ENCODE results near the gene LRRK2. TPM values are rescaled to one million over a fixed set of nuclear protein-coding genes. Genes with fewer than 3 reads are reported as not detected.

LRRK2 gene
- total and polyA plus RNA-seq, 3 donors from 2014 or later: 3.4 to 6.2 (median 5.1) TPM

DNA sequence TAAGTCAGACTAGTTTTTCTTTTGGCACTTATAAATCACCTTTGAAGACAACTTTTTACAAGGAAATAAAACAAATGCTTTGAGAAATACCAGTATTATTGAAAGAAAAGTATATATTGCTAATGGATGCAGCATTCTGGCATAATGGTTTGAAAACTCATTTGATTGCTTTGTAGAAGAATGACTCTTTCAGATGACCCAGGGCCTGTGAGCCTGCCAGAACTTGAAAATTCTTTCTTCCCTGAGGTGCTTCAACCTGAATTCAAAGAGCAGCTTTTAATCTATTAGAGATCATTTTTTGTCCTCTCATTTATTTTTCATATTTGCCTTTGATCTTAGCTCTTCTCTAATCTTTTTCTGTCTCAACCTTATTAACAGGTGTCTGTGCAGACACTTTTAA lies 87.4 kb downstream of the LRRK2 start:
- no peaks in the 10 kb centered on the region for H3K36me3 ChIP-seq (ENCODE audit: low read depth, missing control alignments)
- H3K9me3 ChIP-seq: no peaks in the 10 kb centered on the region
- no peak for DNase-seq
- intact Hi-C loops (cut with DNase I; ENCODE audit: low total_unique reads): no loop called here
- TF ChIP-seq POLR2A (IDR thresholded peaks at IDR 0.05): no peak
- TF ChIP-seq, protein P1, sequence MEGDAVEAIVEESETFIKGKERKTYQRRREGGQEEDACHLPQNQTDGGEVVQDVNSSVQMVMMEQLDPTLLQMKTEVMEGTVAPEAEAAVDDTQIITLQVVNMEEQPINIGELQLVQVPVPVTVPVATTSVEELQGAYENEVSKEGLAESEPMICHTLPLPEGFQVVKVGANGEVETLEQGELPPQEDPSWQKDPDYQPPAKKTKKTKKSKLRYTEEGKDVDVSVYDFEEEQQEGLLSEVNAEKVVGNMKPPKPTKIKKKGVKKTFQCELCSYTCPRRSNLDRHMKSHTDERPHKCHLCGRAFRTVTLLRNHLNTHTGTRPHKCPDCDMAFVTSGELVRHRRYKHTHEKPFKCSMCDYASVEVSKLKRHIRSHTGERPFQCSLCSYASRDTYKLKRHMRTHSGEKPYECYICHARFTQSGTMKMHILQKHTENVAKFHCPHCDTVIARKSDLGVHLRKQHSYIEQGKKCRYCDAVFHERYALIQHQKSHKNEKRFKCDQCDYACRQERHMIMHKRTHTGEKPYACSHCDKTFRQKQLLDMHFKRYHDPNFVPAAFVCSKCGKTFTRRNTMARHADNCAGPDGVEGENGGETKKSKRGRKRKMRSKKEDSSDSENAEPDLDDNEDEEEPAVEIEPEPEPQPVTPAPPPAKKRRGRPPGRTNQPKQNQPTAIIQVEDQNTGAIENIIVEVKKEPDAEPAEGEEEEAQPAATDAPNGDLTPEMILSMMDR (IDR thresholded peaks at IDR 0.05): no peak
- H3K4me3 ChIP-seq: no peak overlapping the region
- no peaks in the 10 kb centered on the region for H3K4me1 ChIP-seq
- no peak overlapping the region for H3K27ac ChIP-seq
- no peaks in the 10 kb centered on the region for H3K27me3 ChIP-seq

DNA sequence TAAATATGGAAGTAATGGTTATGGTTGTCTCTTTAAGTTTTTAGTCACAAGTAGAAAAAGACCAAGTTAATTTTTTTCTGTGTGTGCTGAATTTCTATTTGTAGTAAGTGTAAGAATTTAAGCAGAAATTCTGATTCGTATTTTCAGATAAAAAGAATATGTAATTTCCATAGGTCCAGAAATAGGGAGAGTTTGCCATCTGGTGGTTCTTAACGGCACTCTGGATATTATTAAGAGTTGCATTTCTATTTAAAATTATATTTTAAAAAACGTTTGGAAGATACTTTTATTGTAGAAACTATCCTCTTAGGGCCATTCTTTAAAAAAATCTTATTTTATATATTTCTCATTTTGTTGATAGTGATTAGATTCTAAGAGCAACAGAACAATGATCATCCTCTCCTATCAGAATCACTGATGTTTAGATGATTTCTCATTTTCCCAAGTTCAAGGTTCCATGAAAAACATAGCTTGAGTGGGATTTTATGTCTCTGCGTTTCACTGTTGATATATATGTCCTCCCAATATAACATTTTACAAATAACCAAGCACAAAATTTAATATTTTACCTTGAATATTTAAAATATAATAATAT lies 88.3 kb downstream of the LRRK2 start:
- H3K4me1 ChIP-seq: no peaks in the 10 kb centered on the region
- H3K9me3 ChIP-seq: no peaks in the 10 kb centered on the region
- H3K4me3 ChIP-seq: no peak overlapping the region
- no peak overlapping the region for H3K27ac ChIP-seq
- no peak for DNase-seq
- WGBS, 2 donors: 52 to 58% methylated on average over 4 of the region's 4 CpGs
- intact Hi-C loops (cut with DNase I; ENCODE audit: low total_unique reads): no loop called here
- H3K36me3 ChIP-seq (ENCODE audit: low read depth, missing control alignments): no peaks in the 10 kb centered on the region
- TF ChIP-seq, protein P1 (IDR thresholded peaks at IDR 0.05): no peak
- no peak for TF ChIP-seq POLR2A (IDR thresholded peaks at IDR 0.05)
- H3K27me3 ChIP-seq: no peaks in the 10 kb centered on the region

DNA sequence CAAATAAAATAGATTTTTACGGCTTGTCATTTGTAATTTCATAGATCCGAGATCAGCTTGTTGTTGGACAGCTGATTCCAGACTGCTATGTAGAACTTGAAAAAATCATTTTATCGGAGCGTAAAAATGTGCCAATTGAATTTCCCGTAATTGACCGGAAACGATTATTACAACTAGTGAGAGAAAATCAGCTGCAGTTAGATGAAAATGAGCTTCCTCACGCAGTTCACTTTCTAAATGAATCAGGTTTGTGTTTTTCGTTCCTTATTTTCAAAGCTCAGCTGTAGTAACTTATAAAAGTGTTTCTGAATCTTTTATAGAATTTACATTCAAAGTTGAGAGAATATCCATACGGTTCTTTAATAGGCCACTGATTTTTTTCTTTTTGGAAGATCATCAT lies 89.1 kb downstream of the LRRK2 start:
- no peaks in the 10 kb centered on the region for H3K36me3 ChIP-seq (ENCODE audit: low read depth, missing control alignments)
- no peaks in the 10 kb centered on the region for H3K27me3 ChIP-seq
- DNase-seq: no peak
- H3K4me1 ChIP-seq: no peaks in the 10 kb centered on the region
- no peak overlapping the region for H3K4me3 ChIP-seq
- TF ChIP-seq POLR2A (IDR thresholded peaks at IDR 0.05): no peak
- TF ChIP-seq, protein P1 (IDR thresholded peaks at IDR 0.05): no peak
- H3K27ac ChIP-seq: no peak overlapping the region
- WGBS, 2 donors: 93 to 95% methylated on average over 10 of the region's 10 CpGs
- no peaks in the 10 kb centered on the region for H3K9me3 ChIP-seq
- intact Hi-C loops (cut with DNase I; ENCODE audit: low total_unique reads): no loop called here

DNA sequence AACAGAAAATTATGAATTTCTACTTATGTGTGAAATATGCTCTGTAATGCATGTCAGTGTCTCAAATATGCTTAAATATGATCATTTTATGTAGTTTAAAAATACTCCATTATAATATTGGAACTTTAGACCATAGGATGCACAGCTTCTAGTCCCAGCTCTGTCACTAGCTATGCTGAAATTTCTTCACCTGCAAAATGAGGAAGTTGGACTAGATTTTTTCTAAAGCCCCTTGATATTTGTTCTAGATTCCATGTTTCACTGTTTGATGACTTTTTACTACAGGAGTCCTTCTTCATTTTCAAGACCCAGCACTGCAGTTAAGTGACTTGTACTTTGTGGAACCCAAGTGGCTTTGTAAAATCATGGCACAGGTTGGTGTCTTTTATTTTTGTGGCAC lies 90.1 kb downstream of the LRRK2 start:
- H3K4me3 ChIP-seq: no peak overlapping the region
- H3K9me3 ChIP-seq: no peaks in the 10 kb centered on the region
- H3K27me3 ChIP-seq: no peaks in the 10 kb centered on the region
- no peaks in the 10 kb centered on the region for H3K36me3 ChIP-seq (ENCODE audit: low read depth, missing control alignments)
- no peak for DNase-seq
- no peak for TF ChIP-seq POLR2A (IDR thresholded peaks at IDR 0.05)
- TF ChIP-seq, protein P1 (IDR thresholded peaks at IDR 0.05): no peak
- no peaks in the 10 kb centered on the region for H3K4me1 ChIP-seq
- H3K27ac ChIP-seq: no peak overlapping the region
- intact Hi-C loops (cut with DNase I; ENCODE audit: low total_unique reads): no loop called here

DNA sequence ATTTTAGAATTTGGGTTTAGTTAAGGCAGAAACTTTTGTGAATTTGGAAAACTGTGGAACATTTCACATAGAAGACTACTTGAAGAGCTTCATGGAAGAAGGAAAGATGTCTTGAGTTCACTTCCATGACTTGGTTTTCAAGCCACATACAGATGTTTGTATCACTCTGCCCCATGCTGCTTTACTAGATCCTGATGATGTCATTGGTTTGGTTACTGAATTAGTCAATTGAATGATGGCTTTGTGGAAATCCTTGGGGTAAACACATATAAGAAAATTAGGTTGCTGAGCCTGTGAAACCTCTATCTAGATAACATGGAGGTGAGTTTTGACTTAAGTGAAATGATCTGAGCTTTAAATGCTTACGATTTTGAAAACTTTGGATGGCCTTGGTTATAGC lies 90.6 kb downstream of the LRRK2 start:
- H3K27ac ChIP-seq: no peak overlapping the region
- H3K36me3 ChIP-seq (ENCODE audit: low read depth, missing control alignments): no peaks in the 10 kb centered on the region
- no peak overlapping the region for H3K4me3 ChIP-seq
- no peaks in the 10 kb centered on the region for H3K9me3 ChIP-seq
- DNase-seq: no peak
- H3K27me3 ChIP-seq: no peaks in the 10 kb centered on the region
- H3K4me1 ChIP-seq: no peaks in the 10 kb centered on the region
- 84 to 98% methylated on average over 1 of the region's 1 CpG for WGBS, 2 donors
- no peak for TF ChIP-seq POLR2A (IDR thresholded peaks at IDR 0.05)
- intact Hi-C loops (cut with DNase I; ENCODE audit: low total_unique reads): no loop called here
